ENCODE results near the gene VPREB3.

The VPREB3 gene

GRCh38 chr22:23779083-23779482 lies 24.9 kb upstream of the VPREB3 start:
- no peak for DNase-seq (ENCODE audit: low spot score in 2 of 2)
- no peak overlapping the region for H3K27ac Mint-ChIP-seq (ENCODE audit: low read depth)
- no peaks in the 10 kb centered on the region for H3K9me3 Mint-ChIP-seq
- ATAC-seq (replicated peaks; ENCODE audit: extremely low read depth, poor library complexity, severe bottlenecking): no peak
- H3K36me3 Mint-ChIP-seq (ENCODE audit: insufficient read depth): no peaks in the 10 kb centered on the region
- H3K27me3 Mint-ChIP-seq: no peaks in the 10 kb centered on the region
- no peak overlapping the region for H3K4me3 Mint-ChIP-seq
- peaks cover under 1% of the 10 kb centered on the region for H3K4me1 Mint-ChIP-seq

- no peak for DNase-seq (ENCODE audit: low spot score in 2 of 2)
- Mint-ChIP-seq H3K4me1 (no peaks in the 10 kb centered on the region), H3K27ac (ENCODE audit: low read depth) (no peak overlapping the region), H3K4me3 (no peak overlapping the region), H3K9me3 (no peaks in the 10 kb centered on the region), H3K27me3 (no peaks in the 10 kb centered on the region), H3K36me3 (ENCODE audit: insufficient read depth) (no peaks in the 10 kb centered on the region)
- ATAC-seq (replicated peaks; ENCODE audit: extremely low read depth, poor library complexity, severe bottlenecking): no peak
Measured at GRCh38 chr22:23778577-23778900, 24.3 kb upstream of the VPREB3 start.

GRCh38 chr22:23777776-23778576 lies 23.8 kb upstream of the VPREB3 start:
- Mint-ChIP-seq H3K27me3 (no peaks in the 10 kb centered on the region), H3K27ac (ENCODE audit: low read depth) (no peak overlapping the region), H3K4me1 (no peaks in the 10 kb centered on the region), H3K4me3 (no peak overlapping the region), H3K9me3 (no peaks in the 10 kb centered on the region), H3K36me3 (ENCODE audit: insufficient read depth) (no peaks in the 10 kb centered on the region)
- DNase-seq (ENCODE audit: low spot score in 2 of 2): no peak
- no peak for ATAC-seq (replicated peaks; ENCODE audit: extremely low read depth, poor library complexity, severe bottlenecking)

- H3K27ac Mint-ChIP-seq (ENCODE audit: low read depth): no peak overlapping the region
- DNase-seq (ENCODE audit: low spot score in 2 of 2) (no peak), ATAC-seq (replicated peaks; ENCODE audit: extremely low read depth, poor library complexity, severe bottlenecking) (no peak)
- no peak overlapping the region for H3K4me3 Mint-ChIP-seq
- peaks cover 8% of the 10 kb centered on the region for H3K4me1 Mint-ChIP-seq
- peaks cover 2% of the 10 kb centered on the region for H3K36me3 Mint-ChIP-seq (ENCODE audit: insufficient read depth)
- no peaks in the 10 kb centered on the region for H3K27me3 Mint-ChIP-seq
- no peaks in the 10 kb centered on the region for H3K9me3 Mint-ChIP-seq
Measured at GRCh38 chr22:23775779-23776375, 21.7 kb upstream of the VPREB3 start.

- Mint-ChIP-seq H3K27ac (ENCODE audit: low read depth) (no peak overlapping the region), H3K36me3 (ENCODE audit: insufficient read depth) (peaks cover 2% of the 10 kb centered on the region), H3K9me3 (no peaks in the 10 kb centered on the region), H3K4me3 (peak overlapping the region; percentile 56), H3K27me3 (no peaks in the 10 kb centered on the region), H3K4me1 (peaks cover 9% of the 10 kb centered on the region)
- DNase-seq (ENCODE audit: low spot score in 2 of 2) (no peak), ATAC-seq (replicated peaks; ENCODE audit: extremely low read depth, poor library complexity, severe bottlenecking) (no peak)
Measured at GRCh38 chr22:23774922-23775436, 20.8 kb upstream of the VPREB3 start.

- Mint-ChIP-seq H3K4me1 (peaks cover 9% of the 10 kb centered on the region), H3K36me3 (ENCODE audit: insufficient read depth) (peaks cover 4% of the 10 kb centered on the region), H3K27ac (ENCODE audit: low read depth) (no peak overlapping the region), H3K27me3 (no peaks in the 10 kb centered on the region), H3K9me3 (no peaks in the 10 kb centered on the region), H3K4me3 (peak overlapping the region; percentile 56)
- ATAC-seq (replicated peaks; ENCODE audit: extremely low read depth, poor library complexity, severe bottlenecking) (no peak), DNase-seq (ENCODE audit: low spot score in 2 of 2) (no peak)
Measured at GRCh38 chr22:23774114-23774921, 20.1 kb upstream of the VPREB3 start.

GRCh38 chr22:23773483-23774113 lies 19.4 kb upstream of the VPREB3 start:
- DNase-seq (ENCODE audit: low spot score in 2 of 2) (no peak), ATAC-seq (replicated peaks; ENCODE audit: extremely low read depth, poor library complexity, severe bottlenecking) (no peak)

GRCh38 chr22:23772649-23773473 lies 18.6 kb upstream of the VPREB3 start, which contains the start of gene MMP11:
Gene MMP11, plus strand, starts transcription at chr22:23772849. Its CDS starts 22 bp downstream, at chr22:23772871.
- H3K27ac Mint-ChIP-seq (ENCODE audit: low read depth): peak within 1 kb of the TSS; percentile 5

More at GRCh38 chr22:23773483-23774113, 19.4 kb upstream of the VPREB3 start:
- no peaks in the 10 kb centered on the region for H3K27me3 Mint-ChIP-seq
- peaks cover 4% of the 10 kb centered on the region for H3K36me3 Mint-ChIP-seq (ENCODE audit: insufficient read depth)
- H3K4me1 Mint-ChIP-seq: peaks cover 9% of the 10 kb centered on the region
- peak overlapping the region; percentile 5 for H3K27ac Mint-ChIP-seq (ENCODE audit: low read depth)
- no peak overlapping the region for H3K4me3 Mint-ChIP-seq
- H3K9me3 Mint-ChIP-seq: no peaks in the 10 kb centered on the region

GRCh38 chr22:23772315-23772648 lies 18.1 kb upstream of the VPREB3 start:
- peaks cover 9% of the 10 kb centered on the region for H3K4me1 Mint-ChIP-seq

More at GRCh38 chr22:23772649-23773473, 18.6 kb upstream of the VPREB3 start, which contains the start of gene MMP11:
- peaks cover 4% of the 10 kb centered on the region for H3K36me3 Mint-ChIP-seq (ENCODE audit: insufficient read depth)
- H3K4me3 Mint-ChIP-seq: peak within 1 kb of the TSS; percentile 56
- DNase-seq (ENCODE audit: low spot score in 2 of 2) (no peak), ATAC-seq (replicated peaks; ENCODE audit: extremely low read depth, poor library complexity, severe bottlenecking) (peak; percentile 57)
- no peaks in the 10 kb centered on the region for H3K9me3 Mint-ChIP-seq
- peaks cover 9% of the 10 kb centered on the region for H3K4me1 Mint-ChIP-seq
- H3K27me3 Mint-ChIP-seq: no peaks in the 10 kb centered on the region

GRCh38 chr22:23769321-23769965 lies 15.2 kb upstream of the VPREB3 start:
- H3K36me3 Mint-ChIP-seq (ENCODE audit: insufficient read depth): peaks cover 6% of the 10 kb centered on the region
- no peak overlapping the region for H3K27ac Mint-ChIP-seq (ENCODE audit: low read depth)
- H3K9me3 Mint-ChIP-seq: no peaks in the 10 kb centered on the region
- H3K4me3 Mint-ChIP-seq: peak overlapping the region; percentile 81
- DNase-seq (ENCODE audit: low spot score in 2 of 2) (no peak), ATAC-seq (replicated peaks; ENCODE audit: extremely low read depth, poor library complexity, severe bottlenecking) (no peak)
- peaks cover 19% of the 10 kb centered on the region for H3K4me1 Mint-ChIP-seq
- no peaks in the 10 kb centered on the region for H3K27me3 Mint-ChIP-seq

More at GRCh38 chr22:23772315-23772648, 18.1 kb upstream of the VPREB3 start:
- Mint-ChIP-seq H3K27ac (ENCODE audit: low read depth) (no peak overlapping the region), H3K27me3 (no peaks in the 10 kb centered on the region), H3K36me3 (ENCODE audit: insufficient read depth) (peaks cover 4% of the 10 kb centered on the region), H3K4me3 (peak overlapping the region; percentile 56), H3K9me3 (no peaks in the 10 kb centered on the region)
- no peak for ATAC-seq (replicated peaks; ENCODE audit: extremely low read depth, poor library complexity, severe bottlenecking)
- DNase-seq (ENCODE audit: low spot score in 2 of 2): no peak
